Gastrocnemius medialis (tissue), 4 donors: Measurements from ENCODE around the gene SYP. TPM values are rescaled to one million over a fixed set of nuclear protein-coding genes. Genes with fewer than 3 reads are reported as not detected.

Experiments
- ATAC-seq, 2 donors: fragments of 150-250 bp; one replicate each; pipeline ENCODE4 v1.9.1; 2016
- DNase-seq, 2 donors: peaks; one replicate each; pipeline ENCODE4 v3.0.0-alpha.2; 2019
- H3K27ac ChIP-seq, 4 donors: fragments of 200-600 bp; sonication (generic); 1 replicate in 1 of 4; 2 replicates in 3 of 4; pipeline ENCODE4 v1.5.1; 2016 to 2018; ENCODE audit warnings: mild to moderate bottlenecking in 2 of 4, moderate library complexity in 1 of 4
- H3K27me3 ChIP-seq, 3 donors: fragments of 200-600 bp; sonication (generic) in 2 of 3; 1 replicate in 1 of 3; 2 replicates in 2 of 3; pipeline versions ENCODE4 v1.5.1 to v1.6.0; 2016 to 2019; ENCODE audit warnings: mild to moderate bottlenecking in 1 of 3, moderate library complexity in 1 of 3
- H3K36me3 ChIP-seq, 2 donors: fragments of 200-600 bp; sonication (generic) in 1 of 2; one replicate each; pipeline ENCODE4 v1.5.1; 2017 to 2018
- H3K4me1 ChIP-seq, 2 donors: fragments of 200-600 bp; sonication (generic) in 1 of 2; one replicate each; pipeline ENCODE4 v1.5.1; 2016 to 2017; ENCODE audit warnings: mild to moderate bottlenecking in 2 of 2
- H3K4me3 ChIP-seq, 4 donors: fragments of 200-600 bp; sonication (generic) in 3 of 4; 1 replicate in 1 of 4; 2 replicates in 3 of 4; pipeline ENCODE4 v1.5.1; 2016 to 2019; ENCODE audit warnings: mild to moderate bottlenecking in 2 of 4
- H3K9me3 ChIP-seq, 3 donors: fragments of 200-600 bp; sonication (generic) in 2 of 3; 1 replicate in 1 of 3; 2 replicates in 2 of 3; pipeline ENCODE4 v1.5.1; 2016 to 2019
- CTCF ChIP-seq, 5 experiments: fragments of 450-650 bp in 3 of 5; fragments of 200-600 bp in 2 of 5; sonication (generic) in 2 of 5; IDR thresholded peaks in 4 of 5; conservative IDR thresholded peaks in 1 of 5; 1 replicate in 4 of 5; 2 replicates in 1 of 5; pipeline ENCODE4 v1.5.1; 2016 to 2019; ENCODE audit warnings: antibody characterized with exemption in 5 of 5, mild to moderate bottlenecking in 3 of 5, moderate library complexity in 3 of 5
- POLR2A ChIP-seq, 2 donors: fragments of 450-650 bp; IDR thresholded peaks; one replicate each; pipeline ENCODE4 v1.6.1; 2017; ENCODE audit warnings: antibody characterized with exemption in 2 of 2, mild to moderate bottlenecking in 2 of 2, moderate library complexity in 2 of 2
- in situ Hi-C, 4 donors: fragments of 200-750 bp; cut with MboI; loops; one replicate each; pipeline versions ENCODE4 v1.15.0 to v1.8.0; 2017; ENCODE audit warnings: low sequenced_read_pairs in 4 of 4
- intact Hi-C: fragments of 100-400 bp; cut with DNase I; formaldehyde crosslinking; loops from one replicate; pipeline ENCODE4 v1.15.1; 2023; ENCODE audit warnings: low total_unique reads
- total RNA-seq, 4 donors: library from RNA; depleted of rRNA; stranded (reverse); fragments of >200 nt; gene quantifications; one replicate each; pipeline versions ENCODE4 v1.1.0 to v1.2.3, GENCODE V29; 2016

SYP gene
- total RNA-seq, 4 donors from 2014 or later: 0.15 to 3.9 (median 0.40) TPM

GRCh38 chrX:49193542-49193964, 6.4 kb downstream of the SYP start:
- Histone ChIP-seq H3K9me3 (no peaks in the 10 kb centered on the region), H3K27me3 (no peaks in the 10 kb centered on the region), H3K27ac (no peak overlapping the region), H3K36me3 (no peaks in the 10 kb centered on the region), H3K4me3 (no peak overlapping the region), H3K4me1 (no peaks in the 10 kb centered on the region)
- intact Hi-C loops: no loop called here
- in situ Hi-C loops: no loop called here
- DNase-seq (no peak), ATAC-seq (no peak)
- TF ChIP-seq POLR2A (IDR thresholded peaks at IDR 0.05) (no peak), CTCF (IDR thresholded peaks at IDR 0.05 in 4 of 5, conservative IDR thresholded peaks at IDR 0.05 in 1 of 5) (no peak)

- in situ Hi-C loops: no loop called here
- intact Hi-C loops: no loop called here
- H3K4me3 ChIP-seq: no peak overlapping the region
- TF ChIP-seq POLR2A (IDR thresholded peaks at IDR 0.05): no peak
- peak in 4 of 5 experiments; percentile 5 to 54 (median 30) for TF ChIP-seq CTCF (IDR thresholded peaks at IDR 0.05 in 4 of 5, conservative IDR thresholded peaks at IDR 0.05 in 1 of 5)
- H3K9me3 ChIP-seq: no peaks in the 10 kb centered on the region
- no peaks in the 10 kb centered on the region for H3K27me3 ChIP-seq
- DNase-seq: no peak
- ATAC-seq: no peak
- H3K27ac ChIP-seq: no peak overlapping the region
- no peaks in the 10 kb centered on the region for H3K4me1 ChIP-seq
- no peaks in the 10 kb centered on the region for H3K36me3 ChIP-seq
Measured at GRCh38 chrX:49192722-49193328, 7.2 kb downstream of the SYP start.

GRCh38 chrX:49191574-49192011, 8.4 kb downstream of the SYP start:
- no peaks in the 10 kb centered on the region for H3K9me3 ChIP-seq
- in situ Hi-C loops (no loop called here), intact Hi-C loops (no loop called here)
- DNase-seq: no peak
- TF ChIP-seq POLR2A (IDR thresholded peaks at IDR 0.05): no peak
- TF ChIP-seq CTCF (IDR thresholded peaks at IDR 0.05 in 4 of 5, conservative IDR thresholded peaks at IDR 0.05 in 1 of 5): no peak
- H3K4me3 ChIP-seq: peak overlapping the region; percentile 59 to 75 (median 66)
- H3K4me1 ChIP-seq: no peaks in the 10 kb centered on the region
- no peaks in the 10 kb centered on the region for H3K27me3 ChIP-seq
- H3K36me3 ChIP-seq: no peaks in the 10 kb centered on the region
- H3K27ac ChIP-seq: peak overlapping the region; percentile 80 to 95 (median 90)
- peak in 1 of 2 donors; percentile 7 for ATAC-seq

- in situ Hi-C loops (no loop called here), intact Hi-C loops (no loop called here)
- TF ChIP-seq CTCF (IDR thresholded peaks at IDR 0.05 in 4 of 5, conservative IDR thresholded peaks at IDR 0.05 in 1 of 5) (no peak), POLR2A (IDR thresholded peaks at IDR 0.05) (peak; percentile 68 to 87)
- no peaks in the 10 kb centered on the region for H3K36me3 ChIP-seq
- no peaks in the 10 kb centered on the region for H3K27me3 ChIP-seq
- H3K27ac ChIP-seq: peak overlapping the region; percentile 80 to 95 (median 90)
- ATAC-seq: peak; percentile 92 to 97
- H3K9me3 ChIP-seq: no peaks in the 10 kb centered on the region
- peak overlapping the region; percentile 59 to 75 (median 66) for H3K4me3 ChIP-seq
- DNase-seq: peak; percentile 92 to 96
- H3K4me1 ChIP-seq: no peaks in the 10 kb centered on the region
Measured at GRCh38 chrX:49190821-49191573, 9.0 kb downstream of the SYP start.
